HG03342 (cell line): ENCODE results near the gene NAP1L2.
"Not testable (repeated sequence)": the region's sequence is repeated elsewhere in the genome, so short reads cannot be mapped to it uniquely, and the experiment has no call there.

Experiments used
- ATAC-seq: cut with Tn5 transposase; IDR thresholded peaks from one replicate; pipeline ENCODE4 v1.9.1; 2021; ENCODE audit warnings: mild to moderate bottlenecking, moderate library complexity; ENCODE audit not compliant: unreplicated experiment

Gene NAP1L2, protein sequence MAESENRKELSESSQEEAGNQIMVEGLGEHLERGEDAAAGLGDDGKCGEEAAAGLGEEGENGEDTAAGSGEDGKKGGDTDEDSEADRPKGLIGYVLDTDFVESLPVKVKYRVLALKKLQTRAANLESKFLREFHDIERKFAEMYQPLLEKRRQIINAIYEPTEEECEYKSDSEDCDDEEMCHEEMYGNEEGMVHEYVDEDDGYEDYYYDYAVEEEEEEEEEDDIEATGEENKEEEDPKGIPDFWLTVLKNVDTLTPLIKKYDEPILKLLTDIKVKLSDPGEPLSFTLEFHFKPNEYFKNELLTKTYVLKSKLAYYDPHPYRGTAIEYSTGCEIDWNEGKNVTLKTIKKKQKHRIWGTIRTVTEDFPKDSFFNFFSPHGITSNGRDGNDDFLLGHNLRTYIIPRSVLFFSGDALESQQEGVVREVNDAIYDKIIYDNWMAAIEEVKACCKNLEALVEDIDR

DNA sequence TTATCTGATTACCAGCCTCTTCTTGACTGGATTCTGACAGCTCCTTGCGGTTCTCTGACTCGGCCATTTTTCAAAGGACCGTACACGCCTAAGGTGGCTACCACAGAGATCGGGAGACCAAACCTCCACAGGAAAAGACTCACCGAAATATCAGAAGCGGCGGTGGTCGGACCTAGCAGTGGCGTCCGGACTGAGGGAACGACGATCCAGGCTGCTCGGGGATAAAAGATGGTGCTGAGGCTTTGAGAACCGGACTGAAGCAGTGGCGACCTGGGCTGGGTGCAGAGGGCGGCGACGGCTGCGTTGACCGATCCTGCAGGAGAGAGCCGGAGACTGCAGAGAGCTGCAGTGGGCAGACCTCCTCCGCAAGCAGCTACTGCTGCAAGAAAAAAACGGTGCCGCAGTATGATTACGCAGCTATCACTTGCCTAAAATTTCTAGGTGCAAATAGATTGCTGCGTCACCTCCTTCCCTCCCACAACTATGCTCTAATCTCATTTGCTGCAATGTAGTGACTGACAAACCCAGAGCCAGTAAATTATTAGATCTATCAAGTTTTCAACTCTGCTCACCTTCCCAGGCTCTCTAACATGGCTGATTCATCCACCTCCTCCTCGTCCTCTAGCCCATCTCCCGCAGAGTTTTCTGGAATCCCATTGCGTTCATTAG is at the start of gene NAP1L2:
NAP1L2 (minus strand) TSS at position 426 of the 669 bp plus-strand sequence; CDS start at position 67, 359 bp downstream.
- no peak for ATAC-seq

- no peak for ATAC-seq
Measured at GRCh38 chrX:73262991-73263390, 48.3 kb upstream of the NAP1L2 start.

- ATAC-seq, result no peak
Measured at GRCh38 chrX:73239242-73239641, 24.6 kb upstream of the NAP1L2 start.

DNA sequence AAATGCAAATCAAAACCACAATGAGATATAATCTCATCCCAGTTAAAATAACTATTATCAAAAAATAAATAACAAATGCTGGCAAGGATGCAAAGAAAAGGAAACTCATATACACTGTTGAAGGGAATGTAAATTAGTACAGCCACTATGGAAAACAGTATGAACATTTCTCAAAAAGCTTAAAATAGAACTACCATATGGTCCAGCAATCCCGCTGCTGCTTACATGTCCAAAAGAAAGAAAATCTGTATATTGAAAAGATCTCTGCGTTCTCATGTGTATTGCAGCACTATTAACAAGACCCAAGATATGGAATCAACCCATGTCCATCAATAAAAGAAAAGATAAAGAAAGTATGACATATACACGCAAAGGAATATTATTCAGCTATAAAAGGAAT is 3.0 kb upstream of the NAP1L2 start:
- no peak for ATAC-seq

- ATAC-seq, result no peak
Measured at GRCh38 chrX:73215246-73215645, 595 bp upstream of the NAP1L2 start.

DNA sequence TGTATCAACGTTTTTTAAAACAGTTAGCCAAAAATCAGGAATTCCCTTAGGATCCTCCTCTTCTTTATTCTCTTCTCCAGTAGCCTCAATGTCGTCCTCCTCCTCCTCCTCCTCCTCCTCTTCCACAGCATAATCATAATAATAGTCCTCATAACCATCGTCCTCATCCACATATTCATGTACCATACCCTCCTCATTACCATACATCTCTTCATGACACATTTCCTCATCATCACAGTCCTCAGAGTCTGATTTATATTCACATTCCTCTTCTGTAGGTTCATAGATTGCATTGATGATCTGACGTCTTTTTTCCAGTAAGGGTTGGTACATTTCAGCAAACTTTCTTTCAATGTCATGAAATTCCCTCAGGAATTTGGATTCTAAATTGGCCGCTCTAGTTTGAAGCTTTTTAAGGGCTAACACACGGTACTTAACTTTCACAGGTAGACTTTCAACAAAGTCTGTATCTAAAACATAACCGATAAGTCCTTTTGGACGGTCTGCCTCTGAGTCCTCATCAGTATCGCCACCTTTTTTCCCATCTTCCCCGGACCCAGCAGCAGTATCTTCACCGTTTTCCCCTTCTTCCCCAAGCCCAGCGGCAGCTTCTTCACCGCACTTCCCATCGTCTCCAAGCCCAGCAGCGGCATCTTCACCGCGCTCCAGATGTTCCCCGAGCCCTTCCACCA is 771 bp downstream of the NAP1L2 start:
- ATAC-seq, result no peak

DNA sequence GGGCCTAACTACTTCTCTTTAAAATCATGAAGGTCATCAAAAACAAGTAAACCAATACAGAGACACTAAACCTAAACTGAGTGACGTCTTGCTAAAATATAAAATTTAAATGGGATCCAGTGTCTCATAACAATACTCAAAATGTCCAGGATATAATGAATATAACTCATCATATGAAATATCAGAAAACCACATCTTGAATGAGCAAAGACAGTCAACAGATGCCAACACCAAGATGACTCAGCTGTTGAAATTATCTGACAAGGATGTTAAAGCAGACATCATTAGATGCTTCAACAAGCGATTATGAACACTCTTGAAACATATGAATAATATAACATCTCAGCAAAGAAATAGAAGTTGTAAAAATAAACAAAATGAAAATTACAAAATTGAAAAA is 8.3 kb downstream of the NAP1L2 start:
- ATAC-seq, result no peak

DNA sequence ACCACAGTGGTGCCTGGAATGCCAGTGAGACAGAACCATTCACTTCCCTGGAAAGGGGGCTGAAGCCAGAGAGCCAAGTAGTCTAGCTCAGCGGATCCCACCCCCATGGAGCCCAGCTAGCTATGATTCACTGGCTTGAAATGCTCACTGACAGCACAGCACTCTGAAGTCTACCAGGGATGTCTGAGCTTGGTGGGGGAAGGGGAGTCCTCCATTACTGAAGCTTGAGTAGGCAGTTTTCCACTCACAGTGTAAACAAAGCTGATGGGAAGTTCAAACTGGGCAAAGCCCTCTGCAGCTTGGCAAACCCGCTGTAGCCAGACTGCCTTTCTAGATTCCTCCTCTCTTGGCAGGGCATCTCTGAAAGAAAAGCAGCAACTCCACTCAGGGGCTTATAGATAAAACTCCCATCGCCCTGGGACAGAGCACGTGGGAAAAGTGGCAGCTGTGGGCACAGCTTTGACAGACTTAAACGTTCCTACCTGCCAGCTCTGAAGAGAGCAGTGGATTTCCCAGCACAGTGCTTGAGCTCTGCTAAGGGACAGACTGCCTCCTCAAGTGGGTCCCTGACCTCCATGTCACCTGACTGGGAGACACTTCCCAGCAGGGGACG is 32.0 kb downstream of the NAP1L2 start:
- no peak for ATAC-seq

DNA sequence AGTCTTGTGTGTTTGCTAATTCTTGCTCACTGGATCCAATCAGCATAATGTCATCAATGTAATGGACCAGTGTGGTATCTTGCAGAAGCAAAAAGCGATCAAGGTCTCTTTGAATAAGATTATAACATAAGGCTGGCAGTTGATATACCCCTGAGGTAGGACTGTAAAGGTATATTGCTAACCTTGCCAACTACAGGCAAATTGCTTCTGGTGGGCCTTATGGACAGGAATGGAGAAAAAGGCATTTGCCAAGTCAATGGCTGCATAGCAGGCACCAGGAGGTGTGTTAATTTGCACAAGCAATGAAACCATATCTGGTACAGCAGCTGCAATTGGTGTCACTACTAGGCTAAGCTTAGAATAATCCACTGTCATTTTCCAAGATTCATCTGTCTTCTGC is 45.7 kb downstream of the NAP1L2 start:
- not testable (repeated sequence) for ATAC-seq
